GM12892 (cell line): ENCODE data around the gene TEKTIP1.

Experiments used
- POLR2A ChIP-seq: IDR thresholded peaks from 2 replicates; pipeline ENCODE4 v1.6.1; 2011; ENCODE audit warnings: low read depth, low read length, control low read depth
- TAF1 ChIP-seq: IDR thresholded peaks from 2 replicates; pipeline ENCODE4 v1.6.1; 2011; ENCODE audit warnings: low read depth, mild to moderate bottlenecking, control low read depth, low read length, borderline replicate concordance

- TF ChIP-seq TAF1 (no peak), POLR2A (no peak)
Observed at GRCh38 chr19:3549816-3550215, 10.8 kb downstream of the TEKTIP1 start.
